ENCODE data around the gene IQCF5. TPM values are rescaled to one million over a fixed set of nuclear protein-coding genes. Genes with fewer than 3 reads are reported as not detected.

The IQCF5 gene
- total RNA-seq = not detected in 2 replicates

DNA sequence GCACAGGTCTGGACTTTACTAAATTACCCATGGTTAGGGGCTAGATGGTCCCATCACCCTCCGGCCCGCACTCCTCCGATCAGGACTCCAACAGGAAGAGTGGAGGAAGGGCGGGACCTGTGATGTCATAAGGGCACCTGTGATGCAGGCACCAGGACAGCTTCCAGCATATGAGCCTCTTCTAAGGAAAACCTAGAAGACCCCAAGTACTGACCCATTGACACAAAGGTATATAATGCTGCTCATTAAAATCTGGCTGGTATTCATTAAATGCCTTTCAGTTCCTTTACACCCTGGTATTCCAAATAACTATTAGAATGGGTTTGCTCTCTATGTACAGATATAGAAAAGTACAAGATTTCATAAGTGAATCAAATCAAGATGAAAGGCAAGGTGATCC is at the start of gene IQCF5:
TSS of gene IQCF5 (minus strand) at position 101 of the 400 bp plus-strand sequence. CDS start at position 31, 70 bp downstream.

GRCh38 chr3:51860703-51861665 is 14.4 kb downstream of the IQCF5 start, which contains the start of gene IQCF2:
Gene IQCF2 (plus strand): TSS chr3:51861615. CDS start chr3:51861667, 52 bp downstream.

Other genes with a start within 250 kb of the IQCF5 start
- gene TEX264, start 204.3 kb downstream of the IQCF5 start, total RNA-seq = 59.2 and 72.4 TPM in 2 replicates
- gene GRM2, start 168.5 kb downstream of the IQCF5 start, total RNA-seq = not detected in 2 replicates
- gene IQCF6, start 96.4 kb downstream of the IQCF5 start, total RNA-seq = not detected in 2 replicates
- not detected in 2 replicates for gene IQCF2, start 14.0 kb downstream of the IQCF5 start, total RNA-seq
- gene IQCF1, start 27.8 kb upstream of the IQCF5 start, total RNA-seq = not detected in 2 replicates
- 36.6 and 38.9 TPM in 2 replicates for gene RRP9, start 66.3 kb upstream of the IQCF5 start, total RNA-seq
- gene PARP3, start 66.8 kb upstream of the IQCF5 start, total RNA-seq = 15.4 and 31.0 TPM in 2 replicates
- 0.20 TPM in 1 of 2 replicates, not detected in the other for gene GPR62, start 79.8 kb upstream of the IQCF5 start, total RNA-seq
- 56.2 and 80.7 TPM in 2 replicates for gene PCBP4, start 91.9 kb upstream of the IQCF5 start, total RNA-seq
- gene ABHD14B, start 98.4 kb upstream of the IQCF5 start, total RNA-seq = 35.8 and 41.0 TPM in 2 replicates
- 10.8 and 17.0 TPM in 2 replicates for gene ABHD14A, start 99.5 kb upstream of the IQCF5 start, total RNA-seq
- gene ACY1, start 107.9 kb upstream of the IQCF5 start, total RNA-seq = 24.9 and 27.4 TPM in 2 replicates
- gene RPL29, start 120.3 kb upstream of the IQCF5 start, total RNA-seq = 1,551 and 1,914 TPM in 2 replicates
- 19.6 and 30.7 TPM in 2 replicates for gene DUSP7, start 181.0 kb upstream of the IQCF5 start, total RNA-seq

Measured in mammary microvascular endothelial cell (primary cell).